HG03095 (cell line): ENCODE results near the gene ZNF513.

Source experiments
- ATAC-seq: cut with Tn5 transposase; IDR thresholded peaks from one replicate; pipeline ENCODE4 v1.9.1; 2021; ENCODE audit warnings: moderate library complexity; ENCODE audit not compliant: unreplicated experiment

ZNF513 gene

GRCh38 chr2:27390822-27391679, 10.5 kb upstream of the ZNF513 start:
- no peak for ATAC-seq

GRCh38 chr2:27381577-27382181, 1.1 kb upstream of the ZNF513 start:
- ATAC-seq = no peak

GRCh38 chr2:27379836-27380625, 503 bp downstream of the ZNF513 start:
- peak; percentile 36 for ATAC-seq

GRCh38 chr2:27379383-27379835, 1.1 kb downstream of the ZNF513 start:
- ATAC-seq = no peak

- no peak for ATAC-seq
Measured at GRCh38 chr2:27378809-27379290, 1.7 kb downstream of the ZNF513 start.

GRCh38 chr2:27378096-27378808, 2.3 kb downstream of the ZNF513 start:
- ATAC-seq = no peak

GRCh38 chr2:27377618-27378095, 2.9 kb downstream of the ZNF513 start:
- ATAC-seq = no peak

GRCh38 chr2:27376866-27377617, 3.5 kb downstream of the ZNF513 start:
- ATAC-seq = no peak

GRCh38 chr2:27376151-27376865, 4.2 kb downstream of the ZNF513 start:
- ATAC-seq = no peak

- no peak for ATAC-seq
Measured at GRCh38 chr2:27375513-27376099, 4.9 kb downstream of the ZNF513 start.

GRCh38 chr2:27373567-27373966, 7.0 kb downstream of the ZNF513 start:
- ATAC-seq = no peak

- no peak for ATAC-seq
Measured at GRCh38 chr2:27372937-27373336, 7.6 kb downstream of the ZNF513 start.

- ATAC-seq = no peak
Measured at GRCh38 chr2:27370816-27371620, 9.5 kb downstream of the ZNF513 start.

- peak; percentile 87 for ATAC-seq
Measured at GRCh38 chr2:27370026-27370815, 10.3 kb downstream of the ZNF513 start, which contains the start of the genes EIF2B4 and SNX17. Gene EIF2B4, minus strand, starts transcription at chr2:27370338. Its CDS starts 24 bp downstream, at chr2:27370314. Gene SNX17, plus strand, starts transcription at chr2:27370616. Its CDS starts 128 bp downstream, at chr2:27370744.

- ATAC-seq = peak; percentile 15
Measured at GRCh38 chr2:27369471-27370025, 11.0 kb downstream of the ZNF513 start.

GRCh38 chr2:27363933-27364332, 16.6 kb downstream of the ZNF513 start:
- no peak for ATAC-seq
